ENCODE results near the gene ODAD4. TPM values are rescaled to one million over a fixed set of nuclear protein-coding genes. Genes with fewer than 3 reads are reported as not detected.
A peak's percentile ranks its signal among the peaks of the same experiment; 100 is the strongest.

Gene ODAD4
- total RNA-seq, 1 donor from 2014 or later, result 3.3 TPM

- no peak for FAIRE-seq
- DNase-seq (ENCODE audit: low spot score in 2 of 2), result no peak
These were observed 8.8 kb downstream of the ODAD4 start for GRCh38 chr17:41939044-41939692.

GRCh38 chr17:41939693-41940090, 9.3 kb downstream of the ODAD4 start:
- FAIRE-seq, result no peak
- DNase-seq (ENCODE audit: low spot score in 2 of 2), result no peak

GRCh38 chr17:41941168-41941567, 10.8 kb downstream of the ODAD4 start:
- FAIRE-seq (no peak), DNase-seq (ENCODE audit: low spot score in 2 of 2) (no peak)

GRCh38 chr17:41942626-41943373, 12.4 kb downstream of the ODAD4 start:
- FAIRE-seq, result no peak
- no peak for DNase-seq (ENCODE audit: low spot score in 2 of 2)

GRCh38 chr17:41943492-41943891, 13.1 kb downstream of the ODAD4 start:
- DNase-seq (ENCODE audit: low spot score in 2 of 2) (no peak), FAIRE-seq (no peak)

DNA sequence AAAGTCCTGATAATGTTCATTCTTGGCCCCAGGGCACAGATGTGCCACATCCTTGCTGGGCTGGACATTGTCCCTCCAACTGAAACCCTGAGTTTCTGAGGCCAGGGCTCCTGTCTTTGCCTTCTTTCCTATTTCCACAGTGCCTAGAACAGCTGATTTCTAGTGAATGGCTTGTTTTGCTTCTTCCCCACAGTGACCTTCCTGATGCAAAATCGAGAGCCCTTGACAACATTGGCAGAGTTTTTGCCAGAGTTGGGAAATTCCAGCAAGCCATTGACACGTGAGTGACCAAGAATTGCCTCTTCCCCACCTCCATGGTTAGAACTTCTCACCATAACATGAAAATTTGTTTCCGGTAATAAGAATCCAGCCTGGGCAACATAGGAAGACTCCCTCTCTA, 14.5 kb downstream of the ODAD4 start:
- no peak for FAIRE-seq
- DNase-seq (ENCODE audit: low spot score in 2 of 2), result no peak

GRCh38 chr17:41948762-41949460, 18.5 kb downstream of the ODAD4 start:
- FAIRE-seq (no peak), DNase-seq (ENCODE audit: low spot score in 2 of 2) (no peak)

DNA sequence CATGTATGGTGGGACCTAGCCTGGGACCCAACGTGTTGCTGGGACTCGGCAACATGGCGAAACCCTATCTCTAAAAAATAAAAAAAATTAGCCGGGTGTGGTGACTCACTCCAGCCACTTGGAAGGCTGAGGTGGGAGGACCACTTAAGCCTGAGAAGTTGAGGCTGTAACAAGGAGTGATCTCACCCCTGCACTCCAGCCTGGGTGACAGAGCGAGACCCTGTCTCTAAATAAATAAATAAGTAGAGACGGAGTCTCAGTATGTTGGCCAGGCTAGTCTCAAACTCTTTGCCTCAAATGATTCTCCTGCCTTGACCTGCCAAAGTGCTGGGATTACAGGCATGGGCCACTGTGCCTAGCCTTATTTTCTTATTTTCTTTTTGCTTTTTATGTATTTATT, 26.1 kb downstream of the ODAD4 start:
- FAIRE-seq (no peak), DNase-seq (ENCODE audit: low spot score in 2 of 2) (no peak)

- FAIRE-seq (no peak), DNase-seq (ENCODE audit: low spot score in 2 of 2) (no peak)
These were observed 26.8 kb downstream of the ODAD4 start for GRCh38 chr17:41957031-41957868.

- FAIRE-seq, result no peak
These were observed 27.5 kb downstream of the ODAD4 start for GRCh38 chr17:41957869-41958439.

DNA sequence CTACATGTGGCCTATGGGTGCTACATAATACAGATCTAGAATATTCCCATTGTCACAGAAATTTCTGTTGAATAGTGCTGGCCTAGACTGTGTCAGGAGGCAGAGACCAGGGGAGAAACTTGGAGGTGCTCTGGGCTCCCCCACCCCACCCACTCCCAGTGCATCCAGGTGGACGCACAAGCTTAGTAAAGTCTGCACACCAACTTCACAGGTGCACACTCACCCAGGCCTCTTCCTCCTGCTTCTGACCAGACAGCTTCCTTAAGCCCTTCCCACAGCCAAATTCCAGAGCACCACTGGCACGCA, 28.6 kb downstream of the ODAD4 start:
- FAIRE-seq (no peak), DNase-seq (ENCODE audit: low spot score in 2 of 2) (no peak)

More at GRCh38 chr17:41957869-41958439, 27.5 kb downstream of the ODAD4 start:
- DNase-seq (ENCODE audit: low spot score in 2 of 2), result no peak

DNA sequence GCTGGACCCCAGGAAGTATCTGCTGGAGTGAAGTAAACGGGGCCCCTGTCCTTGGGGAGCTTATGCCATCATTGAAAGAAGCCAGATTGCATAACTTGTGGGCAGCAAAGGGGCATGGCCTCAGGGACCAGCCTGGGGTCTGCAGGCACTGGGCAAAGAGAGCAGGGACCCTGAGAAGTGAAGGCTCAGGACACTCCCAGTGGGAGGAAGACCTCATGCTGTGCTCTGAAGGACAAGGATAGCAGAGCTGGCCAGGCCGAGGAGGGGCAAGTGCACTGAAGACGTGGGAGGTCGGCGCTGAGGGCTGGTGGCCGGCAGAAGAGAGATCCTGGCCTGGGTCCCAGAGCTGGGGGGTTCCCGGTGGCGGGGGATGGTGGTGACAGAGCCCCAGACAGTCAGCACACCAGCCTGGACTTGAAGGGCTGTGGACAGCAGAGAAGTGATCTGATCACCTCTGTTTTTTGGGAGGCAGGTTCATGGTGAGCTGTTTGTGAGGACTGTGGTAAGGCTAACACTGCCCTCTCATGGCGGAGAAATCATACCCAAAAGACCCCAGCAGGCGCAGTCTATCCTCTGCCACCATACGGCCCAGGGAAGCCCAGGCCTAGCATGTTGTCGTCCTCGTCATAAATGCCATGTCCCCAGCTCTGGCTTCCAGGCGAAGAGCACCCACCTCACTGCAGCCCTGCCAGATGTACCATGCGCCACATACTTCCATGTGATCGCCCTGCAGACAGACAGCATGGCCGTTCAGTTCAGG, 29.1 kb downstream of the ODAD4 start:
- DNase-seq (ENCODE audit: low spot score in 2 of 2) (no peak), FAIRE-seq (no peak)

DNA sequence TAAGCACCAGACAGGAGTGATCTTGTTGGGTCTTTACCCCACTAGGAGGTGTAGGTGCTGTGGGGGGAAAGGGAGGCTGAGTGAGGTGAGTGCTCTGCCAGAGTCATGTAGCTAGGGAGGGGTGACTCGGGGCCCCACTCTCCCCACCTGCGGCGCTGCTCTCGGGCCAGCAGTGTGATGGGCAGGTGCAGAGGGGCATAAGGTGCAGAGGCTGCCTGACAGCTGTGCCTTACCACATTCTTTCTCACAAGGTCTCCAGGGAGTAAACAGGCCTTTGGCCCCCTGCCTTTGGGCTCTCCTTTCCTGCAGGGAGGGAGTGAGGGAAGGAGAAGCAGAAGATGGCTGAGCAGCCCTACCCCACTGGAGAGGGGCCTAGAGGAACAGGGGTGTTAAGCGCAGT, 31.7 kb downstream of the ODAD4 start:
- FAIRE-seq, result no peak
- no peak for DNase-seq (ENCODE audit: low spot score in 2 of 2)

- FAIRE-seq (no peak), DNase-seq (ENCODE audit: low spot score in 2 of 2) (peak; percentile 69 to 82)
These were observed 32.5 kb downstream of the ODAD4 start for GRCh38 chr17:41962768-41963434.

GRCh38 chr17:41965694-41966462, 35.5 kb downstream of the ODAD4 start:
- peak in 1 of 2 donors; percentile 50 for DNase-seq (ENCODE audit: low spot score in 2 of 2)
- no peak for FAIRE-seq

DNA sequence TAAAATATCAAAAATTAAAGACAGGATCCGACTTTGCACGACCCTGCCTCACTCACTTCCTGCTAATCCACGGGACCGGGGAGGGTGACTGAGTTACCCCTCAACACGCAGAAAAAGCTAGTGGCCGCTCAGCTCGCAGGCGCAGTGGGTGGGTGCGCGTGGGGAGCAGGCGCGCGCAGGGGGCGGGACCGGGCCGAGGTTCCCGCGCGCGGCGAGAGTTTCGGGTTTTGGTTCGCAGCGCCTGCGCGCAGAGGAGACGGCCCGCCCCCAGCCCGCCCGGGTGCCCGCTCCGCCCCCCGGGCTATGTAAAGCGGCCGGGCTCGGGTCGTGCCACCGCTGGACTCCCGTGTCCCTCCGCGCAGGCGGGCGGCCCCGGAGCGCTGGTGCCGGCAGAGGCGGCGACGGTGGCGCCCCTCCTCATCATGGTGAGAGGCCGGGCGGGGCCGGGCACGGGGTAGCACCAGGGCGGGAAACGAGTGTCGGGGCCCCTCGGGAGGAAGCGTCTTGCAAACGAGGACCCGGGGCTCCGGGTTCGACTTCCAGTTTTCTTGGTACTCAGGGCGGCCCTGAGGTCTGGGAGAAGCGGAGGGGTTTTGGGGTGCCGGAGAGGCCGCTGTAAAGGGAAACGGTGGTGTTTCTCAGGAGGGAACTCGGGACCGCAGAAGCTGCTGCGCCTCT, 36.2 kb downstream of the ODAD4 start, which contains the start of gene CNP:
Gene CNP, plus strand, starts transcription at position 333 of the 678 bp plus-strand sequence. Its CDS starts 90 bp downstream, at position 423.
- FAIRE-seq, result no peak
- peak; percentile 96 for DNase-seq (ENCODE audit: low spot score in 2 of 2)

GRCh38 chr17:41967141-41967920, 36.9 kb downstream of the ODAD4 start:
- FAIRE-seq (no peak), DNase-seq (ENCODE audit: low spot score in 2 of 2) (peak; percentile 65 to 78)
